ENCODE results near the gene CYSRT1. TPM values are rescaled to one million over a fixed set of nuclear protein-coding genes. Genes with fewer than 3 reads are reported as not detected.

Gene CYSRT1
- total and polyA plus RNA-seq, 5 donors: 0.17 to 0.32 TPM; not detected in 3

GRCh38 chr9:137222190-137223077 is 2.5 kb upstream of the CYSRT1 start, which contains the start of gene RNF208:
TSS of gene RNF208 (minus strand) at chr9:137222240. CDS start at chr9:137221212, 1,028 bp downstream.
- H3K4me1 ChIP-seq (ENCODE audit: control insufficient read depth, insufficient read depth, low read length): peaks cover 5% of the 10 kb centered on the region
- 4% methylated on average over 88 of the region's 88 CpGs for WGBS
- peak within 1 kb of the TSS; percentile 46 for H3K27ac ChIP-seq (ENCODE audit: low read length)
- DNase-seq (peak in 1 of 3 donors; percentile 79), ATAC-seq (peak; percentile 1 to 6)
- H3K27me3 ChIP-seq (ENCODE audit: control insufficient read depth, insufficient read depth): no peaks in the 10 kb centered on the region
- peak within 1 kb of the TSS; percentile 61 for H3K4me3 ChIP-seq (ENCODE audit: low read length)
- intact Hi-C loops (cut with DNase I): no loop called here
- no peaks in the 10 kb centered on the region for H3K9me3 ChIP-seq (ENCODE audit: control insufficient read depth, low read length)

- WGBS: 2% methylated on average over 63 of the region's 63 CpGs
- Histone ChIP-seq H3K27me3 (ENCODE audit: control insufficient read depth, insufficient read depth) (no peaks in the 10 kb centered on the region), H3K9me3 (ENCODE audit: control insufficient read depth, low read length) (no peaks in the 10 kb centered on the region), H3K4me3 (ENCODE audit: low read length) (peak overlapping the region; percentile 61), H3K4me1 (ENCODE audit: control insufficient read depth, insufficient read depth, low read length) (peaks cover 5% of the 10 kb centered on the region), H3K27ac (ENCODE audit: low read length) (peak overlapping the region; percentile 61)
- intact Hi-C loops (cut with DNase I): no loop called here
- ATAC-seq (peak; percentile 92 to 93), DNase-seq (peak; percentile 98 to 99 (median 99))
Observed at GRCh38 chr9:137223078-137223970, 1.6 kb upstream of the CYSRT1 start.

GRCh38 chr9:137225699-137226331 is 841 bp downstream of the CYSRT1 start:
- no peak overlapping the region for H3K27ac ChIP-seq (ENCODE audit: low read length)
- peak in 2 of 3 donors; percentile 17 to 58 for DNase-seq

GRCh38 chr9:137226338-137227053 is 1.5 kb downstream of the CYSRT1 start:
- no peak for DNase-seq

More at GRCh38 chr9:137225699-137226331, 841 bp downstream of the CYSRT1 start:
- 80% methylated on average over 21 of the region's 21 CpGs for WGBS
- intact Hi-C loops (cut with DNase I): loop anchor here in 3 of 4 donors (5.0 kb wide), 1 partner anchor 104 kb away; no protein-coding TSS in a partner anchor
- no peak for ATAC-seq
- Histone ChIP-seq H3K4me1 (ENCODE audit: control insufficient read depth, insufficient read depth, low read length) (peaks cover 5% of the 10 kb centered on the region), H3K27me3 (ENCODE audit: control insufficient read depth, insufficient read depth) (no peaks in the 10 kb centered on the region), H3K9me3 (ENCODE audit: control insufficient read depth, low read length) (no peaks in the 10 kb centered on the region), H3K4me3 (ENCODE audit: low read length) (no peak overlapping the region)

GRCh38 chr9:137227054-137227852 is 2.3 kb downstream of the CYSRT1 start, which contains the start of gene RNF224:
TSS of gene RNF224 (plus strand) at chr9:137227502. CDS start at chr9:137228336, 834 bp downstream.
- Histone ChIP-seq H3K4me3 (ENCODE audit: low read length) (no peak within 1 kb of the TSS), H3K27ac (ENCODE audit: low read length) (no peak within 1 kb of the TSS), H3K27me3 (ENCODE audit: control insufficient read depth, insufficient read depth) (no peaks in the 10 kb centered on the region), H3K9me3 (ENCODE audit: control insufficient read depth, low read length) (no peaks in the 10 kb centered on the region), H3K4me1 (ENCODE audit: control insufficient read depth, insufficient read depth, low read length) (peaks cover 5% of the 10 kb centered on the region)
- ATAC-seq: peak; percentile 8 to 28
- WGBS: 36% methylated on average over 25 of the region's 25 CpGs
- peak; percentile 77 to 89 (median 89) for DNase-seq
- intact Hi-C loops (cut with DNase I): loop anchor here in 3 of 4 donors (5.0 kb wide), 1 partner anchor 105 kb away; no protein-coding TSS in a partner anchor

More at GRCh38 chr9:137226338-137227053, 1.5 kb downstream of the CYSRT1 start:
- H3K9me3 ChIP-seq (ENCODE audit: control insufficient read depth, low read length): no peaks in the 10 kb centered on the region
- peaks cover 5% of the 10 kb centered on the region for H3K4me1 ChIP-seq (ENCODE audit: control insufficient read depth, insufficient read depth, low read length)
- H3K27ac ChIP-seq (ENCODE audit: low read length): no peak overlapping the region
- no peak for ATAC-seq
- no peaks in the 10 kb centered on the region for H3K27me3 ChIP-seq (ENCODE audit: control insufficient read depth, insufficient read depth)
- intact Hi-C loops (cut with DNase I): loop anchor here in 3 of 4 donors (5.0 kb wide), 1 partner anchor 104 kb away; no protein-coding TSS in a partner anchor
- WGBS: 67% methylated on average over 18 of the region's 18 CpGs
- no peak overlapping the region for H3K4me3 ChIP-seq (ENCODE audit: low read length)

GRCh38 chr9:137227853-137228505 is 3.0 kb downstream of the CYSRT1 start:
- Histone ChIP-seq H3K27me3 (ENCODE audit: control insufficient read depth, insufficient read depth) (no peaks in the 10 kb centered on the region), H3K9me3 (ENCODE audit: control insufficient read depth, low read length) (no peaks in the 10 kb centered on the region), H3K27ac (ENCODE audit: low read length) (no peak overlapping the region), H3K4me3 (ENCODE audit: low read length) (no peak overlapping the region), H3K4me1 (ENCODE audit: control insufficient read depth, insufficient read depth, low read length) (no peaks in the 10 kb centered on the region)
- ATAC-seq: no peak
- peak in 1 of 3 donors; percentile 62 for DNase-seq
- WGBS: 35% methylated on average over 18 of the region's 18 CpGs
- intact Hi-C loops (cut with DNase I): loop anchor here in 3 of 4 donors (5.0 kb wide), 1 partner anchor 106 kb away; no protein-coding TSS in a partner anchor

- 62% methylated on average over 29 of the region's 29 CpGs for WGBS
- Histone ChIP-seq H3K27me3 (ENCODE audit: control insufficient read depth, insufficient read depth) (no peaks in the 10 kb centered on the region), H3K4me1 (ENCODE audit: control insufficient read depth, insufficient read depth, low read length) (no peaks in the 10 kb centered on the region), H3K9me3 (ENCODE audit: control insufficient read depth, low read length) (no peaks in the 10 kb centered on the region), H3K27ac (ENCODE audit: low read length) (no peak overlapping the region), H3K4me3 (ENCODE audit: low read length) (no peak overlapping the region)
- ATAC-seq (no peak), DNase-seq (peak in 1 of 3 donors; percentile 58)
- intact Hi-C loops (cut with DNase I): loop anchor here in 3 of 4 donors (5.0 kb wide), 1 partner anchor 106 kb away; no protein-coding TSS in a partner anchor
Observed at GRCh38 chr9:137228506-137228967, 3.6 kb downstream of the CYSRT1 start.

- no peaks in the 10 kb centered on the region for H3K27me3 ChIP-seq (ENCODE audit: control insufficient read depth, insufficient read depth)
- intact Hi-C loops (cut with DNase I): loop anchor here in 3 of 4 donors (5.0 kb wide), 1 partner anchor 107 kb away; no protein-coding TSS in a partner anchor
- no peak overlapping the region for H3K4me3 ChIP-seq (ENCODE audit: low read length)
- no peak overlapping the region for H3K27ac ChIP-seq (ENCODE audit: low read length)
- WGBS: 60% methylated on average over 27 of the region's 27 CpGs
- ATAC-seq (no peak), DNase-seq (peak in 1 of 3 donors; percentile 51)
- H3K9me3 ChIP-seq (ENCODE audit: control insufficient read depth, low read length): no peaks in the 10 kb centered on the region
- no peaks in the 10 kb centered on the region for H3K4me1 ChIP-seq (ENCODE audit: control insufficient read depth, insufficient read depth, low read length)
Observed at GRCh38 chr9:137228968-137229896, 4.3 kb downstream of the CYSRT1 start.

Data from right cardiac atrium (tissue), 5 donors.